HG03045 (cell line): ENCODE data around the gene MPV17L2.

ENCODE experiments used
- ATAC-seq: cut with Tn5 transposase; IDR thresholded peaks from one replicate; pipeline ENCODE4 v1.9.1; 2021; ENCODE audit warnings: mild to moderate bottlenecking, moderate library complexity; ENCODE audit not compliant: unreplicated experiment

Gene MPV17L2

GRCh38 chr19:18231775-18232174, 38.8 kb downstream of the MPV17L2 start:
- no peak for ATAC-seq

- ATAC-seq, result no peak
These were observed 39.7 kb downstream of the MPV17L2 start for GRCh38 chr19:18232540-18233223.

DNA sequence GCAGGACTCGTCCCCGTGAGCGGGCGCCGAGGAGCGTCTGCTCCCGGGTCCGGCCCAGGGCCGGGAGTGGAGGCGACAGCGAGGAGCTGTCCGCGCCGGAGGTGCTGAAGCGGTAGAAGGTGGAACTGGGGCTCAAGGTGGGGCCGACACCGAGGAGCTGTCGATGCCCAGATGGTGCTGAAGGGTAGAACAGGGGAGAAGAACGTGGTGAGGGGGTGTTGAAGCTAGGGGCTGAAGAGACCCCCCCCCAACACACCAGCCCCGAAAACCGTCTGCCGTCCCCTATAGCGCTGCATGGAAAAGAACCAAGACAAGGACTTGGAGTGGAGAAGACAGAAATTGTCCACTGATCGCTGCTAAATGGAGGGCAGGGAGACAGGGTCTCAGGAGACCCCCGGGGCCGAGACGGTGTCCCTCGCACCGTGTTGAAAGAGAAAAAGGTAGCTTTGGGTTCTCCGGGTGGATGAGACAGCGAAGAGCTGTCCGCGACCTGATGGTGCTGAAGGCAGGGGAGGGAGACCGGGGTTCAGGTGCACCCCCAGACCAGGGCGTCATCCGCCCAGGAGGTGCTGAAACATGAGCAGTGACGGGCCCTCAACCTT, 40.3 kb downstream of the MPV17L2 start:
- ATAC-seq, result no peak

DNA sequence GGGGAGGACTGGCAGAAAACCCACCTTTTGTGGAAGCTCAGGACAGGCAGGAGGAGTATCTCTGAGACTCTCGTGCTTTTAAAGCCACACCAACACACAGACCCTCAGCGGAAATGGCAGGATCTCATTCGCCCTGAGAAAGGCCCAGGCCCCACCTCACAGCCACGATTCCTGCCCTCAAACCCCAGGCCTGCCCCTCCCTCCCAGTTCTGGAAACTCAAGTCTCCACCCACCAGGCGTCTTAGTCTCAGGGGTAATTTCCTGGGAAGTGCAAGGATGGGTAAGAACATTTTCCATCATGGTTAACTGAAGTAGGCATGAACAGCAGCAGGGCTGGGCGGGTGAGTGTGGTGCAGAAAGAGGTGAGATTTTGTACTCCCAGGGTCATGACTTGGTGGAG, 41.2 kb downstream of the MPV17L2 start:
- ATAC-seq, result no peak

- no peak for ATAC-seq
These were observed 46.3 kb downstream of the MPV17L2 start for GRCh38 chr19:18239303-18239702.

GRCh38 chr19:18245297-18245696, 52.3 kb downstream of the MPV17L2 start:
- no peak for ATAC-seq
